CD4-positive, alpha-beta T cell treated with Interleukin-1 beta for 1 hour (primary cell): ENCODE measurements around the gene ARMC10.
"Not testable (repeated sequence)": the region's sequence is repeated elsewhere in the genome, so short reads cannot be mapped to it uniquely, and the experiment has no call there.

ENCODE experiments used
- DNase-seq, 2 donors: peaks; one replicate each; pipeline ENCODE4 v3.0.0-alpha.2; 2020 to 2022

ARMC10 gene

DNA sequence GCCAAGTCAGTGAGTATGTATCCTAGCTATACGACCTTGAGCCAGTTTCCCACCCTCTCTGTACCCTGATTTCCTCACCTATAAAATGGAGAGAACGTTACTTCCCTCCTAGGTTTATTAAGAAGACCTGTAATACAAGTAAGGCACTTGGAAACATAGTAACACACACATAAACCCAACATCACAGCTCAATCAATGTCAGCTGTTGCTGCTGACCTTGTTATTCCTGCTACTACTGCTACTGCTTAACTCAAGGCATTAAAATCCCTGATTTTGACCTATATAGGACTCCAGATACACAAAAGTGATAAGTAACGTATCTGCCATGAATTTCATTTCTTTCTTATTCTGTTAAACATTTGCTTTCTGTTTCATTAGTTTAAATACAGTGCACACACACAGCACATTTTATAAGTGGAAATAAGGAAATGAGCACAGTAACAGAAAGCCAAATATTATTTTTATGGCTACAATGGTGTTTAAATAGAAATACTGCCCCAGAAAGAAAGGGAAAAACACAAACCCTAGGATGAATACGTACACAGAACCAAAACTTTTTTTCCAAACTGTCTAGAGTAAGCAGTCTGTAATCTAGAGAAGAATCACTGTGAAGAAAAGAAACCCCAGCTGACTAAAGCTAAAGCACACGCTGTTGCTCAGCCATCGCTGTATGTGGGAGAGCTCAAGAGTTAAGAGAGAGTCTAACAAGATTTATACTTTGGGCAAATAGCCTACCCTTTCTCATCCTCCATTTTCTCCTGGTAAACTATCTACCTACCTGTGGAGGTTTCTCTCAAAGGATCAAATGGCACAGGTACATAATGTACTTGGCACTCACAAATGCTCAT, 55.0 kb downstream of the ARMC10 start:
- DNase-seq, result no peak

DNA sequence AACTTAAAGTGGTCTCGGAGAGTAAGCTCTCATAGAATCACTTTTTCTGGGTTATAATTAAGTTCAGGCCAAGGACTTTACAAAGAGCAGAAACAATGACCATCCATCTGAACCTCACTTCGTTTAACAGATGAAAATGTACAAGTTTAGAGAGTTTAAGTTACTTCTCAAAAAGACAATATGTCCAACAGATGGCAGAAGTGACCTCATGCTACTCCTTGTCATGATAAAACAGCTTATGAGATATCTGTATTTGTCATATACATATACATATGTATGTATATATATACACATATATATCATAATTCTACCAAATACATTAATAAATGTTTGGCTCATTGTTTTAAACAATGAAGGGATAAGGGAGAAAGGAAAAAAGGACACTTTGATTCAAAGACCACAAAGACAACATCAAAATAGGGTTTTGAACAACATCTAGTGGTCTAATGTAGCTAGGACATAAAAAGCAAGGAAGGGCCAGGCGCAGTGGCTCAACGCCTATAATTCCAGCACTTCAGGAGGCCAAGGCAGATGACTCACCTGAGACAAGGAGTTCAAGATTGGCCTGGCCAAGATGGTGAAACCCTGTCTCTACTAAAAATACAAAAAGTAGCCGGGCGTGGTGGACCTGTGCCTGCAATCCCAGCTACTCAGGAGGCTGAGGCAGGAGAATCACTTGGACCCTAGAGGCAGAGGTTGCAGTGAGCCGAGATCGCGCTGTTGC, 56.1 kb downstream of the ARMC10 start:
- no peak for DNase-seq

DNA sequence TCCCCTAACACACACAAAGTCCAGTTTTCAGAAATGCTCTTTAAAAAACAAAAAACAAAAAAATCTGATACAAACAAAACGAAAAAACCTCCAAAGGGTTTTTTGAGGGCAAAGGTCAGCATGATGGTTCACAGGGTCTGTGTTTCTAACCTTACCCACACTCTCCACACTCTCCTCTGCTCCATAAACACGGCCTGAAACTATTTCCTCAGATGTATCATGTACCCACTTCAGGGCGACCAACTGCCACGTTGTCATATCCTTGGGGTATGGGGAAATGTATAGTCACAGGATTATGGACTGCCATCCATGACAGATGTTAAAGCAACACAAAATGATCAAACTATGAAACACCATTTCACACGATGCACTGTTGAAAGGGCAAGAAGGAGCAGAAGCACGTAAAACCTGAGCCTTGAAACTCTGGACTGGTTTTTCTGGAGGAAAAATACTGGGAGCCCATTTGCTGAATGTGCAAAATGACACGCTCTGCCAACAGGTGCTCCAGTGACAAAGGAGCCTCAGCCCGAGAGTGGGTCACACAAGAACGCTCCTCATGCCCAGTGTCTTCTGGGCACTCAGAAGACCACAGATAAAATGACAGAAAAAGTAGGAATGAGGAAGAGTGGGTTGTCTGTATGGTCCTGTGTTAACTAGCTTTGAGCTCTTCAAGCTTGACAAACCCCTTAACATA, 58.2 kb downstream of the ARMC10 start:
- DNase-seq, result no peak

DNA sequence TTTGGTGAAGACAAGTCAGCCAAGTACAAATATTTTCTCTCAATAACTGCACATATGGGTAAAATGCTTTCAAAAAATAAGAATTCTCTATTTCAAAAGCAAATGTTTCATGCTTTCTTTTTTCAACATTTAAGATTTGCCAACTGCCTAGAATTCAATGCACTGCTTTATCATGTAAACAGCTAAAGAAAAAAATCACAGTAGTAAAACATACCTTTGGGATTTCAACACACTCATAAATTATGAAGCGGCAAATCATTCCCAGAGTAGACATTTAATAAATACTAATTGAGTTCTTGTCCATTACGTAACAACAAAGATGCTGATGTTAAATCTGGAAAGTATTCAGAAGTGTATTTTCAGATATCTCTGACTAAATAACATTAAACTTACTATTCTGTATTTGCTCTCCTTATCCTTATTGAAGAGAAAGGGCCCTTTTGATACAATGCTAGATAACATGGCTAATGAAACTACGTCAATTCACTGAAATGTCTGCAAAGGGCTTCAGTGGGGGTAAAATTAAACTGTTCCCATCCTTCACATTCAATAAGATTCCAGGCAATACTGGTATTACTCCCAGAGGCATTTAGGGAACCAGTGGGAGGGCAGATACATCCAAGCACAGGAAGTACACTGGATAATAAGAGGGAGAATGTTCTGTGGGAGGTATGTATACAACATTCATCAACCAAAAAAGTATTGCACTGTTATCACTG, 60.1 kb downstream of the ARMC10 start:
- DNase-seq, result no peak

DNA sequence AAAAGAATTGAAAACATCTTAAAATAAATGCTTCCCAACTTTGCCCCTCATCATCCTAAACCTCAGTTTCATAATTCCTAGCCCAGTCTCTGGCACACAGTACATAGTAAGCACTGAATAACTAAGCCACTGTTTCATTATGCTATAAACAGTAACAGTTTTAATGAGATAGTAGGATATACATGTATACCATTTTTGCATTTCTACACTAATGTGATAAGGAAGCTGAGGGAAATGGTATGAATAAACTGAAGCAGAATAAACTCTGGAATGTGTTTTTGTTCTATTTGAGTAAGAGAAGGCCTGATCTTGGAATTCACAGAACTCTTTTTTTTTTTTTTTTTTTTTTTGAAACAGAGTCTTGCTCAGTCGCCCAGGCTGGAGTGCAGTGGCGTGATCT, 65.1 kb downstream of the ARMC10 start:
- DNase-seq, result no peak

DNA sequence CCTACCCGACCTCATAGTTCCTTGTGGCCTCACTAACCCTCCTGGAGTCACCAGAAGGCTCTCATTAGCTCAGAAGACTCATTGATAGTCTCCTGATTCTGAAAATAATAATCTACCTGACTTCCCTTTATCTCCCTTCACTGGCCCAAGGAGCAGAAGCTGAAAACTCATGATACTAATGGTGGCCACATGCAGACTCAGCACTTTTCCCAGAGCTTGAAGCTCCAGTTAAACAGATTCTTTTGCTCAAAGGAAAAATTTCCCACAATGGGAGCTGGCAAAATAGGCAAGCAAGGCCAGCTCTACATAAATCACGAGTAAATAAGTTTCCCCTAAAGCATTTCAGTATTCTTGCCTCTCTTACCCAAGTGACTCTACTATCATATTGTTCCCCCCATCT, 65.7 kb downstream of the ARMC10 start:
- no peak for DNase-seq

DNA sequence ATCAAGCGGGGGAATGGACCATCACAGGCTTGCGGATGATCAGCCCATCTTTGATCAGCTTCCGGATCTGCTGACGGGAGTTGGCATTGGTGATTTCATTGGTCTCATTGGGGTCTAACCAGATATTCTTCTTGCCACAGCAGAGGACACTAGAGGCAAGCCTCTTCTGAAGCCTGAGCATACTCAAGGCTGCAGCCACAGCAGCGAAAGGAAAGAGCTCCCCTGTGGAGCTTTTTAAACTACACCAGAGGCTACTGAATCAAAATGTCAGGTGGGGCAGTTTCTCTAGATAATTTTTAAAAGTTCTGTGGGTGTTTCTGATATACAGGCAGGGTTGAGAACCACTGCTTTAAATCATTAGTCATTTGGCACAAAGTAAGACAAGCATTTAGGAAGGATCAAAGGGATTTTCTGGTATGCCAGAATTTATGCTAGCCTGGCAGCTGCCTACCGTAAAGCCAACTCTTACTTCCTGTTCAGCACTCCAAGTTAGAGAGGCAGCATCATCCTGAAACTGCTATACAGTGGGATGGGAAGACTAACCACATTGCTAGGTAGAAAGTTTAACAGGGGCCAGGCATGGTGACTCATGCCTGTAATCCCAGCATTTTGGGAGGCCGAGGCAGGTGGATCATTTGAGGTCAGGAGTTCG, 66.9 kb downstream of the ARMC10 start:
- no peak for DNase-seq

DNA sequence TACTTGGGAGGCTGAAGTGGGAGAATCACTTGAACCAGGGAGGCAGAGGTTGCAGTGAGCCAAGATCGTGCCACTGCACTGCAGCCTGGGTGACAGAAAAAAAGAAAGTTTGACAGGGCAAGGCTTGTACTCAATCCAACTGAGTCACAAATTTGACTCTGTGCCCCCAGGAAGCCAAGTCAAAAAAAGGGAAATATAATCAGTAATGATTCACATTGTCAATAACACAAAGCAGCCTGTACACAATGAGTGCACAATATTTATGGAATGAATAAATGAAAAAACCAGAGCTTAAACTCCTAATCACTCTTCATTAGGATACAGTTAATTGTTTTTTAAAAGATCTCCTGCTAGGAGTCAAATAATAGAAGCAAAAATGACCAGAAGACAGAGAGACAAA, 67.6 kb downstream of the ARMC10 start:
- no peak for DNase-seq

DNA sequence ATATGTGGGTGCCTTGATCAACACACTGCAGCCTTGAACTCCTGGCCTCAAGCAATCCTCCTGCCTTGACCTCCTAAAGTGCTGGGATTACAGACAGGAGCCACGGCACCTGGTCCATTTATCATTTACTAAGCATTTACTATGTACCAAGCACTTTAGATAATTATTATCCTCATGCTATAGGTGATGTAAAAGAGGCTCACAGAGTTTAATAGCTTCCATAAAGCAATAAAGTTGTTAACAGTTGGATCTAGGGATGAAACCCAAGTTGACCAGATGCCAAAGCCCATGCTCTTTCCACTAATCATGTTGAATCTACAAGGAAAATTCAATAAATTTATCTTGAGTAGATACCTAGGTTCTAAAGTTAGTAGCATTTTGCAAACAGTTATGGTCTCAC, 68.9 kb downstream of the ARMC10 start:
- DNase-seq, result no peak

DNA sequence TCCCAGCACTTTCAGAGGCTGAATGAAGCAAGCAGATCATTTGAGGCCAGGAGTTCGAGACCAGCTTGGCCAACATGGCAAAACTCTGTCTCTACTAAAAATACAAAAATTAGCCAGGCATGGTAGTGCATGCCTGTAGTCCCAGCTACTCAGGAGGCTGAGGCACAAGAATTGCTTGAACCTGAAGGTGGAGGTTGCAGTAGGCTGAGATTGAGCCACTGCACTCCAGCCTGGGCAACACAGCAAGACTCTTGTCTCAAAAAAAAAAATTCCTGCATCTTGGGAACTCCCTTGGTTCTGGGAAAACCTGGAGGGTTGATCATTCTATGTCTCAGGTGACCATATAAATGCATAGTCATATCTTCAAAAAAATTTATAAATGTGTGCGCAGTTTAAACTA, 69.8 kb downstream of the ARMC10 start:
- DNase-seq, result not testable (repeated sequence)

DNA sequence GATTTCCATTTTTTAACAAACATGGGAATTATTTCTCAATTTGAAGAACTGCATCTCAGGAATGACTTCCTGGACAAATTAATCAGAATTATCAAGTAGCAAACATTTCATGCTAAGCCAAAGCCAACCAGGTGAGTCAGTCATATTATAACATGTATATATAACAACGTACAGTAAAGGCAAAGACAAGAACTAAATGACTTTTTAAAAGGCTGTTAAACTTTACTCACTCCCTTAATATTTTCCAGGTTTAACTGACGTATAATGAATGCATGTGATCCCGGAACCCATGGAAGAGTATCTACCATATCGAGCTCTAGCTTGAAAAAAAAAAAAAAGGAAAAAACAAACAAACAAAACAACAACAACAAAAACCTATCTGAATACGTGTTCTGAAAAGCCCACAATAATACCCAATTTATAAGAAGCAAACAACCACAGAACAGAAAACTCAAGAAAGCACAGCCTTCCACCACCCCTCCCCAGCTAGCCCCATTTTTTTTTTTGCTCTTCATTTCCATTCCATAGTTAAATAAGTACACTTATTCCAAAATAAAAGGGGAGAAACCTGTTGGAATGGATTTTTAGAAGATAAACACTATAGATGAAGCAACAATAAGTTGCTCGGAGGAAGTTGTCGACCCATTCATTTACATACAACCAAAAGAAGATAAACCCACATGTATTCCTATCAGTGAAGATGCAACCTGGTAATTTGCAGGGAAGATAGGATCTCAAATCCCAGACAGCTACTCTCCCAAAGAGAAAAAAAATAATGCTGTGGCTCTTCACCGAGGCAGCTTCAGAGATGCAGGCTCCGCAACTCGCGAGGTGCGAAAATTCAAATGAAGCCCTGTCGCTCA, 73.4 kb downstream of the ARMC10 start:
- no peak for DNase-seq
